Panc1 (cell line): ENCODE results near the gene NTS.

Experiments used
- POLR2AphosphoS5 ChIP-seq: IDR thresholded peaks from 2 replicates; pipeline ENCODE4 v1.6.1; 2012; ENCODE audit warnings: mild to moderate bottlenecking, low read depth, low read length, moderate library complexity
- TF ChIP-seq, protein P1 (sequence below), 2 experiments: IDR thresholded peaks; 2 replicates each; pipeline ENCODE4 v1.6.1; 2011 to 2012; ENCODE audit warnings: low read depth in 2 of 2, control low read depth in 1 of 2, low read length in 1 of 2, mild to moderate bottlenecking in 1 of 2, moderate library complexity in 1 of 2; ENCODE audit not compliant: insufficient read depth in 1 of 2

GRCh38 chr12:85883763-85884162 is 9.7 kb downstream of the NTS start:
- TF ChIP-seq, protein P1, sequence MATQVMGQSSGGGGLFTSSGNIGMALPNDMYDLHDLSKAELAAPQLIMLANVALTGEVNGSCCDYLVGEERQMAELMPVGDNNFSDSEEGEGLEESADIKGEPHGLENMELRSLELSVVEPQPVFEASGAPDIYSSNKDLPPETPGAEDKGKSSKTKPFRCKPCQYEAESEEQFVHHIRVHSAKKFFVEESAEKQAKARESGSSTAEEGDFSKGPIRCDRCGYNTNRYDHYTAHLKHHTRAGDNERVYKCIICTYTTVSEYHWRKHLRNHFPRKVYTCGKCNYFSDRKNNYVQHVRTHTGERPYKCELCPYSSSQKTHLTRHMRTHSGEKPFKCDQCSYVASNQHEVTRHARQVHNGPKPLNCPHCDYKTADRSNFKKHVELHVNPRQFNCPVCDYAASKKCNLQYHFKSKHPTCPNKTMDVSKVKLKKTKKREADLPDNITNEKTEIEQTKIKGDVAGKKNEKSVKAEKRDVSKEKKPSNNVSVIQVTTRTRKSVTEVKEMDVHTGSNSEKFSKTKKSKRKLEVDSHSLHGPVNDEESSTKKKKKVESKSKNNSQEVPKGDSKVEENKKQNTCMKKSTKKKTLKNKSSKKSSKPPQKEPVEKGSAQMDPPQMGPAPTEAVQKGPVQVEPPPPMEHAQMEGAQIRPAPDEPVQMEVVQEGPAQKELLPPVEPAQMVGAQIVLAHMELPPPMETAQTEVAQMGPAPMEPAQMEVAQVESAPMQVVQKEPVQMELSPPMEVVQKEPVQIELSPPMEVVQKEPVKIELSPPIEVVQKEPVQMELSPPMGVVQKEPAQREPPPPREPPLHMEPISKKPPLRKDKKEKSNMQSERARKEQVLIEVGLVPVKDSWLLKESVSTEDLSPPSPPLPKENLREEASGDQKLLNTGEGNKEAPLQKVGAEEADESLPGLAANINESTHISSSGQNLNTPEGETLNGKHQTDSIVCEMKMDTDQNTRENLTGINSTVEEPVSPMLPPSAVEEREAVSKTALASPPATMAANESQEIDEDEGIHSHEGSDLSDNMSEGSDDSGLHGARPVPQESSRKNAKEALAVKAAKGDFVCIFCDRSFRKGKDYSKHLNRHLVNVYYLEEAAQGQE (IDR thresholded peaks at IDR 0.05; ENCODE audit: insufficient read depth in 1 of 2, low read depth in 2 of 2, low read length in 1 of 2) = no peak
- TF ChIP-seq POLR2AphosphoS5 = no peak
